GM21723 (cell line): Measurements from ENCODE around the gene FMNL2.

Source experiments
- ATAC-seq: cut with Tn5 transposase; IDR thresholded peaks from one replicate; pipeline ENCODE4 v1.9.1; 2021; ENCODE audit warnings: mild to moderate bottlenecking, moderate library complexity; ENCODE audit not compliant: unreplicated experiment

FMNL2 gene

DNA sequence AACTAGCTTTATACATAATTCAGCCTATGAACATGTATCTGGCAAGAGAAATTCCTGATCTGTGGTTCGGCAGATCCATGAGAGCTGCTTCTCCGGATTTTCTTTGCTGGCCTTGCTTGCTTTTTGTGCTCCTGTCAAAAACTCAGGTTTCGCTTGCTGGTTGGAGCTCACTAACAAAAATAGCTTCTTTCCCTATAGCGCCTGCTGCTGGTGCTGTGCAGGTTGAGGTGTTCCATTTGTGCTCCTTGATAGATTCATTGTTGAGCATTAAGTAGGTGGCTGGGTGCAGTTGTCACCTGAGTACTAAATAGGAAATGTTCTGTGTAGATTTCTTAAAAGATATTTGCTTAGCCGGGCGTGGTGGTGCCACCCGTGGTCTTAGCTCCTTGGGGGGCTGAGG, 234.2 kb downstream of the FMNL2 start:
- no peak for ATAC-seq

DNA sequence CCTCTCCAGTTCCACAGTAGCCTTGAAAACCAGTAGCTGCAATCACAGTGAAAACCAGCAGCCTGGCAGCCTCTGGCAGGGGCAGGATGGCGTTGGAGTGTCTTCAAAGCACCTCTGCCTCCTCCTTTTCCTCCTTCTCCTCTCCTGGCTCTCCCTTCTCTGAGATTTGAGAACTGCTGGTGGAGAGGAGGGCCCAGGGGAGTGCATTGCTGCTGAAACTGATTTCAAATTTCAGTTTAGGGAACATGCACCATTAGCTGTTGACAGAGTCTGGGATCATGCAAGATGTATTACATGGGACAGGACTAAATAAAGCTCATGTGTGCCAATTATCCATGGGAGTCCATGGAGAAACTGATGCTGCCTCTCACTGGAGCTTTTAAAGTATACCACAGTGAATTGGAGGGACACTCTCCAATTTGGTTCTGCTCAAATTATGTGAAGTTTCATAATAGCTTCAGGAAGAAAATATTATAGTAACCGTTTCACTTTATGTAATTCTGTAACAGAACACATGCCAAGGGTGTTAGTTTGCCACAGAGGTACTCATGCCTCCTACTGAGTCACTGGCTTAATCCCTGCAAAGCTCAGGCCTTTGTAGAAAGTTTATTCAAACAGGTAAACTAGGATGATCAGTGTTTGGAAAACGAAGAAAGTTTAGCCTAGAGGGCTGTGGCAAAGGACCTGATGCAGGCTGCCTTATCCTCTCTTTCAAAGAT, 236.2 kb downstream of the FMNL2 start:
- no peak for ATAC-seq

DNA sequence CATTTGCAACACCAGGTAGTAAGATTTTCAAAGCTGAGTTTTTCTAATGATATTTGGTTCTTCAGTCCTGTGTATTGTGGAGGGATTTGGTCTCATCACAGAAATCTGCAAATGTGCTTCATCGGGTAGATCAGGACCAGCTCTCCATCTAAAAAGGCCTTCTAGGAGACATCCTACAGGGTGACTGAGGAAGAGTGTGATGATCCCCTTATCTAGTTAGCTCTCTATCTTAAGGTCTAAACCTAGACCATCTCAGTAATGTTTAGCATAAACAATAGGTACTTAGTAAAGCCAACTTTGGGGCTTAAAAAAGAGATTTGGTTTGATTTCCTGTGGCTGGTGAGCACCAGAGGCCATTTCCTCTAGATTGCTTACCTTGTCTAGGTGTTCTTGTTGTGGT, 237.1 kb downstream of the FMNL2 start:
- ATAC-seq = no peak

DNA sequence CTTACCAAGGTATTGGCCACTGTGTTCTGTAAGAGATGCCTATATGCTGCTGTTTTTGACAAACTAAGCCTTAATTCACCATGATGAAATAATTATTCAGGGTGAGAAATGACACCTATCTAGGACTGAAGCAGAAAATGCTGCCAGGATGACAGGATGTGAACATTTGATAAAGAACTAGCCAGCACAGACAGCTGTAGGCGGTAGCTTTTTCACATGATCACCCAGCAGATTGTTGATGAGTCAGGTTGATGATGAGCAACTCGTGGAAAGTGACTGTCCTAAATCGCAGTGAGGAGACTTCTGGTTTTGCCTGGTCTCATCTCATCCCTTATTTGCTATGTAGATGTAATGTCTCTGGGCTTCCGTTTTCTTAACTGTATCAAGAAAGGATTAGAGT, 238.2 kb downstream of the FMNL2 start:
- ATAC-seq = peak; percentile 95

DNA sequence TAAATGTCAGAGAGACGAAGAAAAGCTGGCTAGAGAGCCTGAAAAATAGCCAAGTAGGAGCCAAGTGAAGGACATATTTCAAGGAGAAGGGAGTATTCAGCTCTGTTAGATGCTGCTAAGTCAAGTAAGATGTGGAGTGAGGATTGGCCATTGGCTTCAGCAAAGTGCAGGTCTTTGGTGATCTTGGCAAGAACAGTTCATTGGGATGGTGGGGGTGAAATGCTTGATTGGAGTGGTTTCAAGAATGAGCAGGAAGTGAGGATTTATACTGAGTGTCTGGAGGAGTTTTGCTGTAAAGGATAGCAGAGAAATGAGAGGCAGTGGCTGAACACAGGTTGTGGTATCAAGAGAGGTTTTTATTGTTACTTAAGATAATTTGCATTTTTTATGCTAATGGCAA, 242.6 kb downstream of the FMNL2 start:
- ATAC-seq = no peak

DNA sequence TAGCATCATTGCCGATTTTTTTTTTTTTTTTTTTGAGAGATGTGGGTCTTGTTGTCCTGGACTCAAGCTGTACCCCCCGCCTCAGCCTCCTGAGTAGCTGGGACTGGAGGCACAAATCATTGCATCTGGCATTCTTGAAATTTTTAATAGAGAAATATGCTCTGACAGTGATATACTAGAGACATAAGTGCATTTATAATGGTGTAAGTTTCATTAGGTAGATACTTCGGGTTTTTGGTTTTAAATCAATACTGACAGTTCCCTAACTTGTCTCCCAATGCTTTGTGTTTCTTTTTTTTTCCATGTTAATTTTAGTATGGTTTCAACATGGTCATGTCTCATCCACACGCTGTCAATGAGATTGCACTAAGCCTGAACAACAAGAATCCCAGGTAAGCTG, 243.6 kb downstream of the FMNL2 start:
- no peak for ATAC-seq

DNA sequence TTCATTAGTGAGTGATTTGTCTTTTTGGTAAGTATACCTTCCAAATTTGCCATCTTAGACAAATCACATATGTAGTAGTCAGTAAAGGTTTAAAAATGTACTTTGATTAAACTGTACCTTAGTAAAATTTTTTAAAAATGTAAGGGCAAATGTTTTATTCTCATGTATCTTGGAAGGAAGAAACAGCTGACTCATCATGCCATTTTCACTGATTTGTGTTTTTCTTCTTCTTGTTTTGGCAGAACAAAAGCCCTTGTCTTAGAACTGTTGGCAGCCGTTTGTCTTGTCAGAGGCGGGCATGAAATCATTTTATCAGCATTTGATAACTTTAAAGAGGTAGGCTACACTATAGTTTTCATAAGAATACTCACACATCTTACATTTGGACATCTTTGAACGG, 245.7 kb downstream of the FMNL2 start:
- ATAC-seq = no peak

DNA sequence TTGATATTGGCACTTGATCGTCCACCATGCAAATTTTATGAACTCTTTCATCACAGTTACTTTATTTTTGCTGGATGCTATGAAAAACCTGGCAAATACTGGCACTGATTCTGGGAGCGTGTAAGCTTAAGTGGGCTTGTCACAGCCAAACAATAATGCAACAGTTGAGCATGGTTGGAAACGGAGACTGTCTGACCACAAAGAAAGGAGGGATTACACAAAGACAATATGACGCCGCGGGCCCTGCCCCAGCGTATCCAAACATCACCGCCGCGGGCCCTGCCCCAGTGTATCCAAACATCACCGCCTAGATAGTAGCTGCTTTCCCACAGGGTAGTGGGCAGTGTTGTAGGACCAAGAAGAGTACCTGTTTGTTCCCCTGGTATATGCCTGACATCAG, 246.4 kb downstream of the FMNL2 start:
- no peak for ATAC-seq

DNA sequence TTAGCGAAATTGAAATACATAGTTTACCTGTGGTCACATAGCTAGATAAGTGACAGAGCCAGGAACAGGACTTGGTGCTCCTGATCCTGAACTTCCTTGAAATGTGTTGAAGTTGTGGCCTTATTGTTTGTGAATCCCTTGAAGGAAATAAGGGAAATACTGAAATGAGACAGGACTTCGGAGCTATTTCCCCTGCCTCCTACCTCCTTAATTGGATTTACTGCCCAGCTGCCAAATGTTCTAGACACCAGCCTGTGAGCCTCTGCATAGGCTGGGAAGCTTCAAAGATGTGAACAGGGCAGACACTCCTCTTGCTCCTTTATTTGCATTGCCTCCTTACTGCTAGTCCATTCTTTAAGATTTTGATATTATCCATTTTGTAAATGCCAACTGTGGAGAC, 247.1 kb downstream of the FMNL2 start:
- ATAC-seq = no peak

DNA sequence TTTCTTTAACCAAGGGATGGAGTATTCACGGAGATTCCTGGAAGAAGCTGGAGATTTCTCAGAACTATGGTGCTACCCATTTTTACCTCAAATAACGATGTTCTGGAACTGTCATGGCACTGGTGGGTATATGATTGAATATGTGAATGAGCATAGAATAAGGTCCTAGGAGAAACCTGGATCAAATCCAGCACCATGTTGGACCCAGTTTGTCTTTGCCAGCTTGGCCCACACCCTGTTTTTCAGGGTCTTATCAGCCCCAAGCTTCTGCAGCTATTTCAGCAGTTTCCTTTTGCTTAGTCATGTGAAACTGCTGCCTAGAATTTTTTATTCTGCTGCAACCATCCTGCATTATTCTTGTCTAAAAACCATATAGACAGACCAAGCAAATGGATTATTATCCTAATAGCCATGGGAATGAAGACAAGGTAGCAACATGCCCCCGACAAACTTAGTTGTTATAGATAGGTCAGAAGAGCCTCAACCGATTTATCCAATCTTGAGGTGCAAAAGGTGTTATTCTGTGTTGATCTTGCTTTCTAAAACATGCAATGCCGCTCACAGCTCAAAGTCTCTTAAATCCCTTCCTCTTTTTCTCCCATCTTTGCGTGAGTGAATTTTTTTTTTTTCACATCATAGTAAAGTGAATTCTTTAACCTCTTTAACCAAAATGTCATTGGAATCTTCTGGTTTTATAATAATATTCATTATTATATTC, 248.7 kb downstream of the FMNL2 start:
- ATAC-seq = no peak

DNA sequence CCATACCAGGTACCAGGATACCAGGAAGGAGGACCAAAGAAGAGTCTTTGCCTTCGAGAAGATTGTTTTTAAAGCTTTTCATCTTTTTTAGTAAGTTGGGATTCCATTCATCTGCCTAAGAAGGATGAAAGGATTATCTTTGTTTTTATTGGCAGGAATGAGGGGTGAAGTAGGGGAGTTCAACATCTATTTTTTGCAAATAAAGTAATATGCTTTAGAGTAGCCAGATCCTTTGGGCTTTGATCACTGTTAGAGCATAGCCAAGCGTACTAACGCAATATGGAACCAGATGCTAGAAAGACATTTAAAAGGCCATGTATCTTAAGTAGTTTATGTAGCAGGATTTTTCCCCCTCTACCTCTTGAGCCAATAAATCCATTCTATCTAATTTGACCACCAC, 249.3 kb downstream of the FMNL2 start:
- no peak for ATAC-seq

DNA sequence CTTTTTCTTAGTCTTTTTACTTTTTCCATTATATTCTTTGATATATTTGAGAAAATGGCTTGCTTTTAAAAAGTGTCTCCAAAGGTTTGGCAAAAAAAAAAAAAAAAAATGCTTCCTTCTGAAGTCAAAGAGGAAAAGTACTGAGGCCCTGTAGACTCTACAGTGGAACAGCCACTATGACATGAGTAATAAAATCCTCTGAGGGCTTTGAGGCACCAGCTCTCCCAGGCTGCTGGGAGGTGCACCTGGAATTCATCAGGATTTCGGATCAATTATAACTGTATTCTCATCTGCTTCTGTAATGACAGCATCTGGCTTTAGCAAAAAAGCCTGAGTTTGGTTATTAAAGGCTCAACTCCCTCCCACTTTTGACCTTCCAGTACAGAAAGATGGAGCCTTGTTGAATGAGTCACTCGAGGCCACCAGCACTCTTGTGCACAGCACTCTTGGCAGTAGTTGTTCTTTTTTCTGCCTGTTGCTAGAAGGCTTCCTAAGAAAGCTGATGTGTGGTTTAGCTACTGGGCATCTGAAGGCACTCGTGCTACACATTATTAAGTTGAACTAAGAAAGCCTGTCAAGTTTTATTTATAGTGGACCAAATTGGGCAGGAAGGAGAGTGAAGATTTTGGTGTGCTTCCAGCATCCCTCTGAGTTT, 251.0 kb downstream of the FMNL2 start:
- ATAC-seq = no peak

DNA sequence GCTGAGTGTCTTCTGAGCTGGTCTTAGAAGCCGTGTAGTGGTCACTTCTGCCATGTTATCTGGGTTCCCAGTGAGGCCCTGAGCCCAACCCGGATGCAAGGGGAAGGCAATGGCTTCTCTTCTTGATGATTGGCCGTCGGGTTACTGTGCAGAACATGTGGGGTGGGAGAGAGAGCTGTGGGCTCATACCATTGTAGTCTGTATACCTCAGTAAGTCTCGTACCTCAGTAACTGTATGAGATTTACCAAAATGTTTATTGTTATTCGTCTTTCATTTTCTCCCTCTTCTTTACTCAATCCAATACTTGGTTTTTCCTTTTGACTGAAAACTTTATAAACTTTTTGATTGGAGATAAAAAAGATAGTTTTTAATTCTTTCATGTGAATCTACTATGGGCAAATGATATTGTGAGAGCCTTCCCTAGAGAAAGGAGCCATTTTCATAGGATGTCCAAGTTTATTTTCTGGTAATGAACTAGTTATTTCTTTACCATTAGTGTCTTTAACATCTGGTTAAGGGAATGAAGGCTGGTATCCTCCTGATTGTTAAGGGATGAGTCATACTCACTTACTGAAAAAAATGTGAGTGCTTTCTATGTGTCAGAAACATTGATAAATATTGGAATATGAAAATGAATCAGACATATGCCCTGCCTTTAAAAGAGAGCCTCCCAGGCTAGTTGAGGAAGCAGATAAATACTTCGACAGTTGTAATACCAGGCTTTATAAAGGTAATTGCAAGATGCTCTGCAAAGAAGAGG, 252.4 kb downstream of the FMNL2 start:
- no peak for ATAC-seq

DNA sequence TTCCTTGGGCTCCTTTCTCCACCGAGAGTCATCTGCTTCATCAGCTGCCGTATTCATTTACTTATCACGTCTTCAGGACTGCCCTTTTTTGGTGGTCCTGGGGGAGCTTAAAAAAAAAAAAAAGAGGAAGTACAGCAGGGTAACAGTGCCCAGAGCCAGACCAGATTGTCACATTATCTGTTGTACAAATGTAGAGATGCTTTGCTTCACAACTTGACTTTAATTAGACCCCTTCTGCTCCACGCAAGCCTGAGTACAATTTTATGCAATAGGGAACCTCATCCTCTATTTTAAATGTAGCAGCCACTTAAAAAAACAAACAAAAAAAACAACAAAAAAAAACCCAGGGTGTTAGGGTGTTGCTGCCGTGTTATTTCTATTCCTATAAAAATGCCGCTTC, 254.0 kb downstream of the FMNL2 start:
- no peak for ATAC-seq

DNA sequence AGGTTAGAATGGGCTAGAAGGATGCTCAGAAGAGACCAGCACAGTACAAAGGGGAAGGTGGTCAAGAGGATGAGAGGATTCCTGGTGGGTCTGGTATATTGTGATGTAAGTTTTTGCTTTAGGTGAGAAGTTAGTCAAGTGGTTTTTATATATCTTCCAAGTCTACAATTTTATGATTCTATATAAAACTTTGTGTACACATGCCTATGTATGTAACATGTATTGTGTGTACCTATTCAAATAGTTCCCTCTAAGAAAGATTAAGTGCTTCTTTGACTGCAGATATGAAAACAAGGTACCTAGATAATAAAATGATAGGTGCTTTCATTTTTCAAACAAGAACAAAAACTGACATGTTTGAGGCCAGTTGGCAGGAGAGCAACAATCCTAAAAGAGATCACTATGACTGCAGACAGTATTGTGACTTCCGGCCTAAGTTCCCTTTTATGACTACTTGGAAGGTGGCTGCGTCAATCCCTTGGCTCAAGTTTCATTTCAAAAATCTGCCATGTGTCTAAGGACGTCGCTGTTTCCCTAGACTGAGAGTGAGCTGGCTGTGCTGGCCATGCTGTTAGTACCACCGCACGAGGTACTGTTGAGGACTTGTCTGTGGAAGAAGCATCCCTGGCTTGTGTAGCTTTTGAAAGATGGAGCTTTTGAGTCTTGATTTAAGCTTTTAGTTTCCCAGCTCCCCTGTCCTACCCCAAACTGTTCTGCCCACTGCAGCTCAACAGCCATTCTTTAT, 259.2 kb downstream of the FMNL2 start:
- ATAC-seq = peak; percentile 81

DNA sequence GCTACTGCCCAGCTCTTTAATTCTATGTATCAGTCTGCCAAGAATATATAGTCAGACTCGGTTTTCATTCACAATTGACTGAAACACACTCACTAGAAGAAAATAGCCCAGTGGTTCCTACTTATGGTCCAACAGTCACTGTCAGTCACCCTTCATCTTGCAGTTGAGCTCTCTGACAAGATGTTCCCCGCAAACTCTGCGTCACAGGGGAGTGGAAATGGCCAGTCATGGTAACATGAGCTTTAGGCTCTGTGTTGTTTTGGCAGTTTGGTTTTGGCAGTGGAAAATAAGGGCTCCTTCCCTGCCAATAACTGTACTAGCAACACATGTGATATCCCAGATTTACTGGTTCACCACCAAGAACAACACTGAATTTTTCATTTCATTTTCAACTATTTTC, 259.8 kb downstream of the FMNL2 start:
- ATAC-seq = no peak

DNA sequence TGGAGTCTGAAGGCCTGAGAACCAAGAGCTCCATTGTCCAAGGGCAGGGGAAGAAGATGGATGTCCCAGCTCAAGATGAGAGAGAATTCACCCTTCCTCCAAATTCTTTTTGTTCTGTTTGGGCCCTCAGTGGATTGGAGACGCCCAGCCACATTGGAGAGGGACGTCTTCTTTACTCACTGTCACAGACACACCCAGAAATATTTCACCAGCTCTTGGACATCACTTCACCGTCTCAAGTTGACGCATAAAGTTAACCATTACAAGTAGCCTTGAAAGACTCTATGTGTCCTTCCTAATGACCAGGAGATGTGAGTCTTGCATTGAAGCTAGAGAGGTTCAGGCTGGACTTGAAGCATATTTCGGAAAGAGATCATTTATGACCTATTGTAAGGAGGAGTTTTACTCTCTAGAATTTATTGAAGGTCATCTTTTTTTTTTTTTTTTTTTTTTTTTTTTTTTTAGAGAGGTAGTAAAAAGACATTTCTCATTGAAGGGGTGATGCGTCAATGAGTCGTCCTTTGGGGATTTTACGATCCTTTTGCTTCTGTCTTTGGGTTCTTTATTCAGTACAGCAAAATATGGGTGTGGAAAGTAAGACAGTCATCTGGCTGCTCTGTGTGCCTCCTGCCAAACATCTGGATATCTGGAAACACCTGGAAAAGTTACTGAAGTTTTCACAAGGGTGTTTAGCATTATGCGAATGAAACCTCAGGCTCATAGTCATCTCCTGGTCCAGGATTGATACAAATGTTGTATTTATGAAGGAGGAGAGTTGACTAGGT, 264.2 kb downstream of the FMNL2 start:
- ATAC-seq = no peak

DNA sequence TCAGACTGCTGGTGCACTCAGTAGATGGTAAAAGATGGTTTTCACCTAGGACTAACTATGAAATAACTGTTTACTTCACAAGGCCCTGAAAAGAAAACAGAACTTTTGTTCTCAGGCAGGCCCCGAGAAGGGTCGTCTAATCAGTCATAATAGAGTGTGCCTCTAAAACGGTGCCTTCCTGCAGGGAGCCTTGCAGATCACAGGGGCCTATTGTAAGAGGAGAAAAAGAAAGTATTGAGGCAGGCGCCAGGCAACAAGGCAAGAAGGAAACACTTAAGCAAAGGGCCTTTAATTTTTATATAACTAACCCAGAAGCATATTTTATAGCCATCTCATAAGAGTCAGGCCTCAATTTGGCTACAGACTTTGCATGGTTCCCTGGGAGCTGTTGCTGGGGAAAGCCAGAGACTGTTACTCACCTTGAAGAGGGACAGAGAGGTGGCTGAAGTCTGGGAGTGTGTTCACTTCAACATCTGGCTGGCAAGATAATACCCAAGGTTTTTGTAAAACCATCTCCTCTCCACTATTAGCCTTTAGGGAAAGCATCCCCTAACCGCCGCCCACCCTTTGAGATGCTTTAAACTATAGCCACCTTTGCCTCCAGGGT, 265.2 kb downstream of the FMNL2 start:
- ATAC-seq = no peak

DNA sequence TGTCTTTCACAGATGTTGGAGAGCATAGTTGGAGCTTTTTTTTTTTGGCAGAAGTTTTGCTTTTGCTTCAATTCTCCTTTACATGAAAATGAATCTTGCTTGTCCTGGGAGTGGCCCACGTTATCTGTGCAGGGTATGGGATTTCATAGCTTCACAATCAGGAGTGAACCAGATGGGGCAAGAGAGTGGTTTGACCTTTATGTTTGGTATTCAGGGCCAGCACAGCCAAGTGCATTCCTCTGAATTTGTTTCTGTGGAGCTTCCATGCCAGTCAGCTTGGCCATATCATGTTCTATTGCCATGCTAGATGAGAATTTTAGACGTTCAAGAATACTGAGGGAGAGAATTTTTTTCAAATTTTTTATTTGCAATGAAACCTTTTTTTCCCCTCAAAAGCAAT, 265.7 kb downstream of the FMNL2 start:
- ATAC-seq = no peak

DNA sequence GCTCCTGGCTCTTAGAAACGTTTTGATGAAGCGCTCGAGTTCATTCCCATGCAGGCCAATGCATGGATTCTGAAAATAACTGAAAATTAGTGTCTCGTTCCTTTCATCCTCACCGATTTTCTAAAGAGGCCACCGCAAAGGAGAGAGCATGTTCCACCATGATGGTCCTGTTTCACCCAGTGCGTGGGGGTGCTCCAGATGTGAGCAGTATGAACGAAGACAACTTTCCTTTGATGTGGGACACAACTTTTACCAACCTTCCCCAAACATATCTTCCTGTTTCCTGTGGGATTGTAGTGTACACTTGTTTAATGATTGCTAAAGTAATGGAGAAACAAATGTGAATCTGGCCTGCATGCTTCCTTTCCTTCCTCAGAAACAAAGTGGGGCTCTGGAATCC, 267.8 kb downstream of the FMNL2 start:
- ATAC-seq = no peak
